ENCODE measurements around the gene FMN1.

GRCh38 chr15:32823750-32824149, 370.8 kb downstream of the FMN1 start:
- TF ChIP-seq POLR2A (IDR thresholded peaks at IDR 0.05; ENCODE audit: low read depth, low read length) (no peak), POLR2AphosphoS5 (IDR thresholded peaks at IDR 0.05; ENCODE audit: low read depth, low read length) (no peak), TAF1 (IDR thresholded peaks at IDR 0.05; ENCODE audit: borderline replicate concordance, low read depth, low read length) (no peak)

Measured in GM12892 (cell line).